OCI-LY7 (cell line): ENCODE results near the gene CAPS. TPM values are rescaled to one million over a fixed set of nuclear protein-coding genes. Genes with fewer than 3 reads are reported as not detected.
A peak's percentile ranks its signal among the peaks of the same experiment; 100 is the strongest.

Experiments used
- BruUV-seq: library from RNA; stranded (reverse); fragments of 400-500 nt; replicated peaks from 2 replicates; lab custom pipeline; 2021; lab: Mats Ljungman, UMichigan
- CTCF ChIA-PET: fragments of 300-600 bp; sonication (Branson Sonifier 250); formaldehyde crosslinking; loops from one replicate; lab custom pipeline; 2022; ENCODE audit warnings: antibody characterized with exemption; ENCODE audit not compliant: unreplicated experiment; lab: Charles Lee
- POLR2A ChIA-PET: fragments of 300-600 bp; sonication (Branson Sonifier 250); formaldehyde crosslinking; loops from one replicate; lab custom pipeline; 2022; ENCODE audit warnings: antibody characterized with exemption; lab: Charles Lee
- DNase-seq: peaks from one replicate; pipeline ENCODE4 v3.0.0-alpha.2; 2015; ENCODE audit warnings: low spot score
- H2AFZ ChIP-seq: fragments of 200-600 bp; sonication (generic), shearing (Covaris generic); 2 replicates; pipeline ENCODE4 v1.6.1; 2014; ENCODE audit warnings: mild to moderate bottlenecking, antibody characterized with exemption, low read length, moderate library complexity
- H3K27ac ChIP-seq: fragments of 200-600 bp; sonication (generic); 2 replicates; pipeline ENCODE4 v1.5.1; 2014; ENCODE audit warnings: mixed run types, low read depth, mild to moderate bottlenecking, moderate library complexity, low read length, inconsistent platforms; ENCODE audit not compliant: poor library complexity, severe bottlenecking
- H3K36me3 ChIP-seq: fragments of 200-600 bp; sonication (generic); 2 replicates; pipeline ENCODE4 v1.6.1; 2014; ENCODE audit warnings: mild to moderate bottlenecking, antibody characterized with exemption, low read length, moderate library complexity, mixed read lengths; ENCODE audit not compliant: insufficient read depth
- H3K4me1 ChIP-seq: fragments of 200-600 bp; sonication (generic); 2 replicates; pipeline ENCODE4 v1.5.1; 2014; ENCODE audit warnings: mild to moderate bottlenecking, low read length; ENCODE audit not compliant: insufficient read depth, poor library complexity, severe bottlenecking
- H3K4me2 ChIP-seq: fragments of 200-600 bp; sonication (generic); 2 replicates; pipeline ENCODE4 v1.6.1; 2014; ENCODE audit warnings: mild to moderate bottlenecking, low read length
- H3K4me3 ChIP-seq: fragments of 200-600 bp; sonication (generic); 2 replicates; pipeline ENCODE4 v1.5.1; 2014; ENCODE audit warnings: mild to moderate bottlenecking, low read depth, low read length; ENCODE audit not compliant: poor library complexity, severe bottlenecking
- H3K79me2 ChIP-seq: fragments of 200-600 bp; sonication (generic); 2 replicates; pipeline ENCODE4 v1.6.1; 2016; ENCODE audit warnings: low read depth, mild to moderate bottlenecking, low read length, moderate library complexity, mixed read lengths; ENCODE audit not compliant: insufficient read depth
- H3K9me2 ChIP-seq: fragments of 200-600 bp; sonication (generic); 2 replicates; pipeline ENCODE4 v1.6.1; 2016; ENCODE audit warnings: mild to moderate bottlenecking, low read length, mixed read lengths; ENCODE audit not compliant: insufficient read depth
- H3K9me3 ChIP-seq: fragments of 200-600 bp; sonication (generic); 2 replicates; pipeline ENCODE4 v1.6.1; 2014; ENCODE audit warnings: mild to moderate bottlenecking, mixed run types, low read length, mixed read lengths
- H4K20me1 ChIP-seq: fragments of 200-600 bp; sonication (generic); 2 replicates; pipeline ENCODE4 v1.6.1; 2014; ENCODE audit warnings: mild to moderate bottlenecking, antibody characterized with exemption, low read length, moderate library complexity, mixed read lengths; ENCODE audit not compliant: insufficient read depth
- EZH2phosphoT487 ChIP-seq: fragments of 200-600 bp; sonication (generic); IDR thresholded peaks from 2 replicates; pipeline ENCODE4 v1.6.1; 2018; ENCODE audit warnings: low read depth, borderline replicate concordance, mild to moderate bottlenecking, mixed run types, antibody characterized with exemption, low read length, moderate library complexity, mixed read lengths
- intact Hi-C: fragments of 100-400 bp; cut with micrococcal nuclease; formaldehyde crosslinking; loops from one replicate; pipeline ENCODE4 v1.10.0; 2022; ENCODE audit not compliant: unreplicated experiment
- total RNA-seq, 2 experiments: library from RNA; depleted of rRNA in 1 of 2; stranded (reverse); fragments of >200 nt in 1 of 2; shearing (Covaris generic) in 1 of 2; gene quantifications; 2 replicates each; pipeline ENCODE4 v1.2.3, GENCODE V29; 2014 to 2022
- TF ChIP-seq, protein P1 (sequence below): fragments of 200-600 bp; sonication (generic); conservative IDR thresholded peaks from 2 replicates; pipeline ENCODE4 v1.5.1; 2014; ENCODE audit warnings: mild to moderate bottlenecking, antibody characterized with exemption, low read length, moderate library complexity, mixed read lengths

The CAPS gene
- total RNA-seq, 2 experiments from 2014 or later = 8.1 to 11.0 TPM

DNA sequence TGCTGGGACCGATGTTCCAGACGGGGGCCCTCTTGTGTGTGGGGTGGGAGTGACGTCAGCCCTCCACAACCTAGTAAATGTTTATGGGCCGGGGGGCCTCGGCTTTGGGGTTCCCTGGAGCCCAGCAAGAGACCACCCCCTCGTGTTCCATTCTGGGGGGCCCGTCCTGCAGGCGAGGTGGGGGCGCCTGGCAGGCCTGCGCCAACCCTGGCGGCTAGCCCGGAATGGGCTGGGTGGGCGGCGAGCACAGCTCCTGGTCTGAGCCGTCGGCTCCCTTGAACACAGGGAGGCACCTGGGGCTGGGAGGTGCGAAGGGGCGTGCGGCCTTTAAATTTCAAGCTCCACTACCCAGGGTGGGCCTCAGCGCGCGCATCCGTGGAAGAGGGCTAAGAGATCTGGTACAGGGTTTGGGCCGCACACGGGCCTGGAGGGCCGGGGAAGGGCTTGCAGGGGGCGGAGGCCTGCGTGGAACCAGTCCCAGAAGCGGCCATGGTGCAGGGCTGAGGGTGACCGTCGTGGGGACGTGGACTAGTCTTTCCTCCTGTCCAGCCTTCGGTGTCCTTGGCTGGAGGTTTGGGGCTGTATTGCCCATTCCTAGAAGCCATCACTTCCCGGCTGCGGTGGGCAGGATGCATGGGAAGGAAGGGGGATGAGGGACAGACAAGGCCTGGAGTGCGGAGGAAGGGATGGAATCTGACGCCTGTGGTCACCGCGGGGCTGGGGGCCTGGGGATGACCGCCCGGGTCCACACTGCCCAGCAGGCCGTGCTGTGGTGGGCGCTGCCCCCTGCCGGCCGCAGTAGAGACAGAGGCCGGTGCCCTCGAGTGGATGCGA is 21.9 kb upstream of the CAPS start:
- Histone ChIP-seq H3K4me3 (no peak overlapping the region), H2AFZ (no peak overlapping the region), H3K36me3 (peaks cover 27% of the 10 kb centered on the region; the same call in 1 of the 2 replicates), H3K79me2 (no peaks in the 10 kb centered on the region), H3K4me1 (no peaks in the 10 kb centered on the region), H3K9me3 (no peaks in the 10 kb centered on the region), H3K27ac (no peak overlapping the region), H4K20me1 (no peaks in the 10 kb centered on the region), H3K9me2 (no peaks in the 10 kb centered on the region), H3K4me2 (no peak overlapping the region)
- no TSS peak for BruUV-seq
- ChIA-PET POLR2A (no interaction called here), CTCF (interaction anchor here (1.9 kb wide), 1 partner anchor 88 kb away, joined by 10 read pairs; no protein-coding TSS in a partner anchor)
- intact Hi-C loops = loop anchor here (1.0 kb wide), 1 partner anchor 88 kb away; no protein-coding TSS in a partner anchor
- peak; percentile 32 for DNase-seq
- TF ChIP-seq, protein P1, sequence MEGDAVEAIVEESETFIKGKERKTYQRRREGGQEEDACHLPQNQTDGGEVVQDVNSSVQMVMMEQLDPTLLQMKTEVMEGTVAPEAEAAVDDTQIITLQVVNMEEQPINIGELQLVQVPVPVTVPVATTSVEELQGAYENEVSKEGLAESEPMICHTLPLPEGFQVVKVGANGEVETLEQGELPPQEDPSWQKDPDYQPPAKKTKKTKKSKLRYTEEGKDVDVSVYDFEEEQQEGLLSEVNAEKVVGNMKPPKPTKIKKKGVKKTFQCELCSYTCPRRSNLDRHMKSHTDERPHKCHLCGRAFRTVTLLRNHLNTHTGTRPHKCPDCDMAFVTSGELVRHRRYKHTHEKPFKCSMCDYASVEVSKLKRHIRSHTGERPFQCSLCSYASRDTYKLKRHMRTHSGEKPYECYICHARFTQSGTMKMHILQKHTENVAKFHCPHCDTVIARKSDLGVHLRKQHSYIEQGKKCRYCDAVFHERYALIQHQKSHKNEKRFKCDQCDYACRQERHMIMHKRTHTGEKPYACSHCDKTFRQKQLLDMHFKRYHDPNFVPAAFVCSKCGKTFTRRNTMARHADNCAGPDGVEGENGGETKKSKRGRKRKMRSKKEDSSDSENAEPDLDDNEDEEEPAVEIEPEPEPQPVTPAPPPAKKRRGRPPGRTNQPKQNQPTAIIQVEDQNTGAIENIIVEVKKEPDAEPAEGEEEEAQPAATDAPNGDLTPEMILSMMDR = peak; percentile 75
- no peak for TF ChIP-seq EZH2phosphoT487

DNA sequence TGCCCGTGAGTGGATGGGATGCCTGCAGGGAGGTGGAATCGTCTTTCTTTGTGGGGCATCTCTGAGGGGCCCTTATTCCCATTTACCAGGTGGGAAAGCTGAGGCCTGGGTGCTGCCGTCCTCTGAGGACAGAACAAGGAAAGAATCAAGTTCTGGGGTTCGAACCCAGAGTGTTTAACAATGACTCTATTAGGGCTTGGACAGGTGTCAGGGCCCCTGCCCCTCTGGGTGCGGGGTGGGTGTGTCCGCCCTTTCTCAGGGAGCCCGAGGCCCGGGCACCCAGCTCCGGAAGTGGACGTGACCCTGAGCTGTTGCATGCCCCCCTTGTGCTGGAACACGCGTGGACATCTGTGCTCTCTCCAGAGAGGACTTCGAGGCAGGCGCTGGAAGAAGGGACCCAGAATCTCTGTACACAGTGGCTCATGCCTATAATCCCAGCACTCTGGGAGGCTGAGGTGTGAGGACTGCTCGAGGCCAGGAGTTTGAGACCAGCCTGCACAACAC is 21.2 kb upstream of the CAPS start:
- Histone ChIP-seq H3K4me1 (no peaks in the 10 kb centered on the region), H3K36me3 (peaks cover 27% of the 10 kb centered on the region; the same call in 1 of the 2 replicates), H3K9me3 (no peaks in the 10 kb centered on the region), H3K79me2 (peaks cover under 1% of the 10 kb centered on the region; the same call in 1 of the 2 replicates), H3K4me2 (no peak overlapping the region), H3K27ac (no peak overlapping the region), H2AFZ (no peak overlapping the region), H4K20me1 (no peaks in the 10 kb centered on the region), H3K4me3 (no peak overlapping the region), H3K9me2 (no peaks in the 10 kb centered on the region)
- no peak for DNase-seq
- BruUV-seq = TSS peak; percentile 41
- intact Hi-C loops = loop anchor here (1.0 kb wide), 1 partner anchor 89 kb away; no protein-coding TSS in a partner anchor
- TF ChIP-seq, protein P1 = peak; percentile 17; the same call in 1 of the 2 replicates
- no peak for TF ChIP-seq EZH2phosphoT487
- ChIA-PET POLR2A (no interaction called here), CTCF (no interaction called here)
